Thyroid gland (tissue), 4 donors: Measurements from ENCODE around the gene PTGS1. TPM values are rescaled to one million over a fixed set of nuclear protein-coding genes. Genes with fewer than 3 reads are reported as not detected.
A peak's percentile ranks its signal among the peaks of the same experiment; 100 is the strongest.

Experiments
- DNase-seq, 2 donors: peaks; one replicate each; pipeline ENCODE4 v3.0.0-alpha.2; 2019
- H3K27ac ChIP-seq, 3 donors: fragments of 200-600 bp; sonication (generic); 1 replicate in 2 of 3; 2 replicates in 1 of 3; pipeline ENCODE4 v1.5.1; 2016 to 2019; ENCODE audit warnings: mild to moderate bottlenecking in 1 of 3, moderate library complexity in 1 of 3
- H3K27me3 ChIP-seq: fragments of 200-600 bp; sonication (generic); one replicate; pipeline ENCODE4 v1.5.1; 2019
- H3K36me3 ChIP-seq, 2 donors: fragments of 200-600 bp; sonication (generic); one replicate each; pipeline ENCODE4 v1.5.1; 2016 to 2019
- H3K4me1 ChIP-seq, 2 donors: fragments of 200-600 bp; sonication (generic); one replicate each; pipeline ENCODE4 v1.5.1; 2017 to 2019
- H3K4me3 ChIP-seq, 3 donors: fragments of 200-600 bp; sonication (generic); replicated peaks in 1 of 3; 1 replicate in 2 of 3; 2 replicates in 1 of 3; pipeline ENCODE4 v1.5.1; 2016; ENCODE audit warnings: mild to moderate bottlenecking in 1 of 3
- H3K9me3 ChIP-seq: fragments of 200-600 bp; sonication (generic); one replicate; pipeline ENCODE4 v1.5.1; 2017
- POLR2A ChIP-seq, 2 donors: fragments of 450-650 bp; IDR thresholded peaks; one replicate each; pipeline ENCODE4 v1.6.1; 2017; ENCODE audit warnings: antibody characterized with exemption in 2 of 2, mild to moderate bottlenecking in 2 of 2, moderate library complexity in 1 of 2
- WGBS, 2 donors: methylation state at CpG; one replicate each; pipeline ENCODE4 v1.1.5; 2017; 5-methylcytosine and 5-hydroxymethylcytosine counted together
- intact Hi-C: fragments of 100-400 bp; cut with DNase I; formaldehyde crosslinking; loops from one replicate; pipeline ENCODE4 v1.15.1; 2023
- total RNA-seq, 4 donors: library from RNA; depleted of rRNA; stranded (reverse); fragments of >200 nt; gene quantifications; one replicate each; pipeline ENCODE4 v1.2.3, GENCODE V29; 2016
- TF ChIP-seq, protein P1 (sequence below), 6 experiments: fragments of 200-600 bp in 3 of 6; fragments of 450-650 bp in 3 of 6; sonication (generic) in 3 of 6; IDR thresholded peaks; one replicate each; pipeline ENCODE4 v1.5.1; 2016 to 2019; ENCODE audit warnings: antibody characterized with exemption in 6 of 6, mild to moderate bottlenecking in 2 of 6, inconsistent platforms in 1 of 6, moderate library complexity in 1 of 6

PTGS1 gene
- total RNA-seq, 4 donors from 2014 or later, result 2.3 to 4.0 (median 3.5) TPM

DNA sequence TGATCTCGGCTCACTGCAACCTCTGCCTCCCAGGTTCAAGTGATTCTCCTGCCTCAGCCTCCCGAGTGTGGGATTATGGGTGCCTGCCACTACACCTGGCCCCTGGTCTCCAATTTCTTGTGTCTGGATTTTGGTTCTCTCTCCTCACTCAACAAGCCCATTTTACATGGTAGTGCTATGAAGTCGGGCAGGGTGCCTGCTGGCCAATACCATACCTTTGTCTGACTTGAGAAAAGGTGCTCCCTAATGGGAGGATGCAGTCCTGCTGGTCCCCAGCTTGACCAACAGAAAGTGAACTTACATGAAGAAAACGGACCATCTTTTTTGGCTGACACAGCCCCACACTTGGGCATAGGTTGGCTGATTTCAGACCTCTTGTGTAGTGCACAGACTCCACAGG, 21.6 kb upstream of the PTGS1 start:
- 72 to 75% methylated on average over 4 of the region's 4 CpGs for WGBS, 2 donors
- TF ChIP-seq, protein P1, sequence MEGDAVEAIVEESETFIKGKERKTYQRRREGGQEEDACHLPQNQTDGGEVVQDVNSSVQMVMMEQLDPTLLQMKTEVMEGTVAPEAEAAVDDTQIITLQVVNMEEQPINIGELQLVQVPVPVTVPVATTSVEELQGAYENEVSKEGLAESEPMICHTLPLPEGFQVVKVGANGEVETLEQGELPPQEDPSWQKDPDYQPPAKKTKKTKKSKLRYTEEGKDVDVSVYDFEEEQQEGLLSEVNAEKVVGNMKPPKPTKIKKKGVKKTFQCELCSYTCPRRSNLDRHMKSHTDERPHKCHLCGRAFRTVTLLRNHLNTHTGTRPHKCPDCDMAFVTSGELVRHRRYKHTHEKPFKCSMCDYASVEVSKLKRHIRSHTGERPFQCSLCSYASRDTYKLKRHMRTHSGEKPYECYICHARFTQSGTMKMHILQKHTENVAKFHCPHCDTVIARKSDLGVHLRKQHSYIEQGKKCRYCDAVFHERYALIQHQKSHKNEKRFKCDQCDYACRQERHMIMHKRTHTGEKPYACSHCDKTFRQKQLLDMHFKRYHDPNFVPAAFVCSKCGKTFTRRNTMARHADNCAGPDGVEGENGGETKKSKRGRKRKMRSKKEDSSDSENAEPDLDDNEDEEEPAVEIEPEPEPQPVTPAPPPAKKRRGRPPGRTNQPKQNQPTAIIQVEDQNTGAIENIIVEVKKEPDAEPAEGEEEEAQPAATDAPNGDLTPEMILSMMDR (IDR thresholded peaks at IDR 0.05), result no peak
- no peak for TF ChIP-seq POLR2A (IDR thresholded peaks at IDR 0.05)
- Histone ChIP-seq H3K9me3 (no peaks in the 10 kb centered on the region), H3K27ac (no peak overlapping the region), H3K4me1 (peaks cover 8 to 10% of the 10 kb centered on the region in 2 donors), H3K27me3 (no peaks in the 10 kb centered on the region), H3K36me3 (no peaks in the 10 kb centered on the region), H3K4me3 (no peak overlapping the region)
- intact Hi-C loops, result no loop called here
- DNase-seq, result no peak

DNA sequence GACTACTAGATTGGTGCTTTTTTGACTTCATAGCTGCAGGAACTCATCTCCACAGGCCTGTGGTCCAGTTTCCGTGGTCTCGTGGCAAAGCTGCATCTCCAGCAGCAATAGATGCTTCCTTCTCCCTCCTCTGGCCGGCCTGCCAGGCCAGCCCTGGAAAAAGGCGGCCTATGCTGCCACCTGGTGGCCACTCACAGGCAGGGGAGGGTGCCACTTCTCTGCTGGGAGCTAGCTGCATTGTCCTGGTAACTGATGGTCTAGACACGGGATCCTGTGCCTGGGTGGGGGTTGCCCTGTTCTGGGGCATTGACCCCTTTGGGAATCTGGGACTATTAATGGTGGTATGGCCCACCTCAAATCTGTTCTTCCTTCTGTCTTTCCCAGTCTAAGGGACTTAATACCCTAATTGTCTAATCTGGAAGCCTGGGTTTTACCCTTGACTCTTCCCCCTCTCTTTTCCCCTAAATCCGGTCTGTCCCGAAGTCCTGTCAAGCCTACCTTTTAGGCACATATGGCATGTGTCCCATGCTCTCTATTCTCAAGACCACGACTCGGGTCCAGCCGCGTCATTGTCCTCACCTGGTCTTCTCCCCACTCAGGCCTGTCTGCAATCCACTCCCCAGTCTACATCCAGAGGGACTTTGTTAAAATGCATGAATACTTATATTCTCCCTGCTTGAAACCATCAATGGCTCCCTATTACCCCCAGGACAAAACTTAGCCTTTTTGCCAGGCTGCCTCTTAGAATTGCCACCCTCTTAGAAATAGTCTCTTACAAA, 20.1 kb upstream of the PTGS1 start:
- 41 to 54% methylated on average over 9 to 11 of the region's 11 CpGs for WGBS, 2 donors
- Histone ChIP-seq H3K4me3 (no peak overlapping the region), H3K27ac (no peak overlapping the region), H3K4me1 (peaks cover 8 to 10% of the 10 kb centered on the region in 2 donors), H3K36me3 (no peaks in the 10 kb centered on the region), H3K27me3 (no peaks in the 10 kb centered on the region), H3K9me3 (no peaks in the 10 kb centered on the region)
- intact Hi-C loops, result loop anchor here (2.0 kb wide), 1 partner anchor 226 kb away; no protein-coding TSS in a partner anchor
- DNase-seq, result peak; percentile 71 to 80
- TF ChIP-seq POLR2A (IDR thresholded peaks at IDR 0.05), result no peak
- TF ChIP-seq, protein P1 (IDR thresholded peaks at IDR 0.05), result peak; percentile 88 to 93 (median 91)

GRCh38 chr9:122354536-122355199, 16.2 kb upstream of the PTGS1 start:
- TF ChIP-seq, protein P1 (IDR thresholded peaks at IDR 0.05), result no peak
- TF ChIP-seq POLR2A (IDR thresholded peaks at IDR 0.05), result no peak
- no peaks in the 10 kb centered on the region for H3K4me1 ChIP-seq
- H3K36me3 ChIP-seq, result no peaks in the 10 kb centered on the region
- H3K27me3 ChIP-seq, result no peaks in the 10 kb centered on the region
- WGBS, 2 donors, result 77 to 85% methylated on average over 8 of the region's 8 CpGs
- DNase-seq, result no peak
- intact Hi-C loops, result no loop called here
- H3K4me3 ChIP-seq, result no peak overlapping the region
- no peak overlapping the region for H3K27ac ChIP-seq
- H3K9me3 ChIP-seq, result no peaks in the 10 kb centered on the region

GRCh38 chr9:122355336-122355875, 15.4 kb upstream of the PTGS1 start:
- Histone ChIP-seq H3K36me3 (no peaks in the 10 kb centered on the region), H3K4me3 (no peak overlapping the region), H3K4me1 (no peaks in the 10 kb centered on the region), H3K9me3 (no peaks in the 10 kb centered on the region), H3K27me3 (no peaks in the 10 kb centered on the region), H3K27ac (no peak overlapping the region)
- 92 to 93% methylated on average over 3 to 4 of the region's 4 CpGs for WGBS, 2 donors
- TF ChIP-seq, protein P1 (IDR thresholded peaks at IDR 0.05), result no peak
- no peak for TF ChIP-seq POLR2A (IDR thresholded peaks at IDR 0.05)
- intact Hi-C loops, result no loop called here
- DNase-seq, result no peak

GRCh38 chr9:122356627-122357026, 14.2 kb upstream of the PTGS1 start:
- intact Hi-C loops, result no loop called here
- no peaks in the 10 kb centered on the region for H3K4me1 ChIP-seq
- no peak for DNase-seq
- no peak overlapping the region for H3K27ac ChIP-seq
- H3K27me3 ChIP-seq, result no peaks in the 10 kb centered on the region
- no peak for TF ChIP-seq POLR2A (IDR thresholded peaks at IDR 0.05)
- TF ChIP-seq, protein P1 (IDR thresholded peaks at IDR 0.05), result peak in 1 of 6 experiments; percentile 6
- 26 to 40% methylated on average over 2 of the region's 2 CpGs for WGBS, 2 donors
- no peak overlapping the region for H3K4me3 ChIP-seq
- no peaks in the 10 kb centered on the region for H3K9me3 ChIP-seq
- H3K36me3 ChIP-seq, result no peaks in the 10 kb centered on the region
